Measurements from ENCODE around the gene OR2A5. TPM values are rescaled to one million over a fixed set of nuclear protein-coding genes. Genes with fewer than 3 reads are reported as not detected.

OR2A5 gene
- total RNA-seq, 2 donors from 2014 or later, result not detected

- Mint-ChIP-seq H3K9me3 (no peaks in the 10 kb centered on the region), H3K36me3 (no peaks in the 10 kb centered on the region), H3K4me1 (ENCODE audit: low read depth in 2 of 2) (no peaks in the 10 kb centered on the region), H3K27me3 (peaks cover 8 to 30% of the 10 kb centered on the region in 2 donors), H3K27ac (no peak overlapping the region), H3K4me3 (no peak overlapping the region)
- no peak for ATAC-seq
- DNase-seq (ENCODE audit: low spot score), result no peak
Observed at GRCh38 chr7:144023171-144023827, 25.4 kb upstream of the OR2A5 start.

DNA sequence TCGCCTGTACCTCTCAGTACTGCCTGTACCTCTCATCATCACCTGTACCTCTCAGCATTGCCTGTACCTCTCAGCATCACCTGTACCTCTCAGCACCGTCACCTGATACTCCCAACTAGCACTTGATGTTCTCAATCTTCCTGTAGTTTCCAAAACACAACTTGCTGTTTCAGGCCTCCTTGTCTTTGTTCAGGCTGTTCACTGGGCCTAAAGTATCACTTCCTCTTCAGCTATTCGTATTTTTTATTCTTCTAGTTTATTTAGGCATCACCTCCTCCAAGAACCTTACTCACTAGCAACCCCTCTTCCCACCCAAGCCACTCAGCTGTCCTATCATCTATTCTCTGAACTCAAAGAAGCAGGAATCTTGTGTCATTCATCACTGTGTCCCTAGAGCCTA lies 24.5 kb upstream of the OR2A5 start:
- Mint-ChIP-seq H3K27me3 (peaks cover 5 to 23% of the 10 kb centered on the region in 2 donors), H3K36me3 (no peaks in the 10 kb centered on the region), H3K4me1 (ENCODE audit: low read depth in 2 of 2) (no peaks in the 10 kb centered on the region), H3K27ac (no peak overlapping the region), H3K9me3 (no peaks in the 10 kb centered on the region), H3K4me3 (no peak overlapping the region)
- DNase-seq (ENCODE audit: low spot score) (no peak), ATAC-seq (peak; percentile 31 to 43)

DNA sequence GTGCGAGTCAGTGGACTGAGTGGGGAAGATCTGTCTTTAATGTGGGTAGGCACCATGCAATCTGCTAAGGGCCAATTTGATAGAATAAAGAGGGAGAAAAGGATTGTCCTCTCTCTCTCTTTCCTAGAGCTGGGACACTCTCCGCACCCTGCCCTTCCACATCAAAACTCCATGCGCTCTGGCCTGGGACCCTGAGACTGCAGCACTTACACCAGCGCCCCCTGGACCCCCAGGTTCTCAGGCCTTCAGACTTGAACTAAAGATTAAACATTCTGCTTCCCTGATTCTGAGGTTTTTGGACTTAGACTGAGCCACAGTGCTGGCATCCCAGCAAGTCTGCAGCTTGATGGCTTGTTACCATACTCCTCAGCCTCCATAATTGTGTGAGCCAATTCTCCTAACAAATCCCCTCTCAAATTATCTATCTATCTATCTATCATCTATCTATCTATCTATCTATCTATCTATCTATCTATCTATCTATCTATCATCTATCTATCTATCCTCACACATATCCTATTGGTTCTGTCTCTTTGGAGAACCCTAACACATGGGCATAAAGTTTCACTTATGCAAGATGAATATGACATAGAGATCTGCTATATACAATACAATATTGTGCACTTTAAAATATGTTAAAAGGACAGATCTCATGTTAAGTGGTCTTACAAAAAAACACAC lies 22.4 kb upstream of the OR2A5 start:
- H3K36me3 Mint-ChIP-seq, result no peaks in the 10 kb centered on the region
- H3K9me3 Mint-ChIP-seq, result no peaks in the 10 kb centered on the region
- no peak overlapping the region for H3K4me3 Mint-ChIP-seq
- H3K27me3 Mint-ChIP-seq, result peaks cover 5 to 15% of the 10 kb centered on the region in 2 donors
- H3K27ac Mint-ChIP-seq, result no peak overlapping the region
- DNase-seq (ENCODE audit: low spot score) (no peak), ATAC-seq (no peak)
- H3K4me1 Mint-ChIP-seq (ENCODE audit: low read depth in 2 of 2), result no peaks in the 10 kb centered on the region

DNA sequence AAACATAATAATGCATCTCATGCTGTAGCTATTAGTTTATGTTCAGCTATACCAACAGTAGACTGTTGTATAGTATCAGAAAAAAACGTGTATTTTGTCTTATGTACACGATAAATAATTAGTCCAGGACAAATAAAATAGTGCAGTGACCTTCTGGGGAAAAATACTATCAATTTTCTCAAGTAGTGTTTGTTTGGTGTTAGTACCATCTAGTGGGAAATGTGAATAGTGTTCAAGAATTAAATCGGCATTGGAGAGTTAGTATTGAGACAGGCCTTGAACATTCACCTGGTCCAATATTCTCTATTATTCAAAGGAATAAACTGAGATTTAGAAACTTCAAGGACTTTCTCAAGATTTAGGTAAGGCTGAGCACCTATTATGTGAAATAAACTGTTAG lies 21.7 kb upstream of the OR2A5 start:
- DNase-seq (ENCODE audit: low spot score), result no peak
- Mint-ChIP-seq H3K4me3 (no peak overlapping the region), H3K36me3 (no peaks in the 10 kb centered on the region), H3K4me1 (ENCODE audit: low read depth in 2 of 2) (no peaks in the 10 kb centered on the region), H3K9me3 (no peaks in the 10 kb centered on the region), H3K27me3 (peaks cover 5 to 15% of the 10 kb centered on the region in 2 donors), H3K27ac (no peak overlapping the region)
- no peak for ATAC-seq

DNA sequence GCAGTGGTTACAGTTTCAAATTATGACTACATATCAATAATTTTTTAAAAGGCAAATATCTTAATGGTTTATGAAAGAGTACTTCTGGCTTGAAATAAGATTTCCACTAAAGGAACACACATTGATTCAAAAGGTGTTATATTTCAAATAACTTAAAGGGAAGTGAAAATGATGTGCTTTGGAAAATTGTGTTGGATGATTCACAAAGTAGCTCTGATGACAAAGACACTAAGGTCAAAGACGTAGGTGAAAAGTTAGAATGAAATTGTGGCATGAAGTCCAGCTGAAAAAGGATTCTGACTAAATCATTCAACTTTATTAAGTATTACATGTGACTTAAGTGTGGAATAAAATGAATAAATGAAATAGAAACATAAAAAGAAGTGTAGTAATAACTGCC lies 20.8 kb upstream of the OR2A5 start:
- no peak overlapping the region for H3K27ac Mint-ChIP-seq
- ATAC-seq (no peak), DNase-seq (ENCODE audit: low spot score) (no peak)
- H3K36me3 Mint-ChIP-seq, result no peaks in the 10 kb centered on the region
- peaks cover 11 to 15% of the 10 kb centered on the region in 2 donors for H3K27me3 Mint-ChIP-seq
- H3K4me1 Mint-ChIP-seq (ENCODE audit: low read depth in 2 of 2), result no peaks in the 10 kb centered on the region
- H3K9me3 Mint-ChIP-seq, result no peaks in the 10 kb centered on the region
- no peak overlapping the region for H3K4me3 Mint-ChIP-seq

DNA sequence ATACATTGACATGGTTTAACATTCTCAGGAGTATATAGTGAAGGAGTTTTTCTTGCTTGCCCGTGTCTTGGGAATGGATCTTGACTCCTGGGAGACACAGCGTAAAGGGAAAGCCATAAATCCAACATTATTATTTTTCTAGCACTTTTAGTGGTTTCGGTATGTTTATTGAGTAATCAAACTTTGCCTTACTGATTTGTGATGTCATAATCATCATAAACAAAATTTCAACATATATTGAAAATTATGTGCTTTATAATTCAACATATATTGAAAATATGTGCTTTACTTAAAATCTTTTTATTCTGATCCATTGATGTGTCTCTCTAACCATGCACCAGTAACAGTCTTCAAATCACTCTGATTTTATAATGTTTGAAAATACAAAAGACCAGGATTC lies 20.2 kb upstream of the OR2A5 start:
- no peak for DNase-seq (ENCODE audit: low spot score)
- Mint-ChIP-seq H3K4me3 (no peak overlapping the region), H3K27me3 (peaks cover 12 to 15% of the 10 kb centered on the region in 2 donors), H3K36me3 (no peaks in the 10 kb centered on the region), H3K27ac (no peak overlapping the region), H3K9me3 (no peaks in the 10 kb centered on the region), H3K4me1 (ENCODE audit: low read depth in 2 of 2) (no peaks in the 10 kb centered on the region)
- no peak for ATAC-seq

DNA sequence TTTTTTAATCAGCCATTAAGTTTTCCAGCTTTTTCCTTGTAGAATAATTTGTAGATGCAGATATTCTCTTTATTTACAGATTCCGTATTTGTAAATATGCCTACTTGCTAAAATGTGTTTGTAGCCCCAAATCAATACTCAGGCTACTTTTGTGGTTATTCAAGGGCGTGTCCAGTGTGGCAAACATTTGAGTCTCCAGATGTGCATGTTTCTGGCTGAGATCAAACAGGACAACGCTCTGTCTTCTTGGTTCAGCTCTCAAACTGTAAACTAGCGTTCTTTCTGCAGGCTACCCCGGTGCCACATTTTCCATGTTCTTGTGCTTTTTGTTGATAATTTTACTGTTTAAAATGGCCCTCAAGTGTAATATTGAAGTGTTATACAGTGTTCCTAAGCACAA lies 16.2 kb upstream of the OR2A5 start:
- Mint-ChIP-seq H3K36me3 (no peaks in the 10 kb centered on the region), H3K27me3 (peaks cover 11 to 15% of the 10 kb centered on the region in 2 donors), H3K9me3 (peaks cover 3% of the 10 kb centered on the region), H3K4me1 (ENCODE audit: low read depth in 2 of 2) (no peaks in the 10 kb centered on the region), H3K27ac (no peak overlapping the region), H3K4me3 (no peak overlapping the region)
- ATAC-seq (no peak), DNase-seq (ENCODE audit: low spot score) (no peak)

- H3K36me3 Mint-ChIP-seq, result no peaks in the 10 kb centered on the region
- DNase-seq (ENCODE audit: low spot score) (no peak), ATAC-seq (no peak)
- H3K27me3 Mint-ChIP-seq, result peaks cover 12 to 13% of the 10 kb centered on the region in 2 donors
- peaks cover 3% of the 10 kb centered on the region for H3K9me3 Mint-ChIP-seq
- H3K4me3 Mint-ChIP-seq, result no peak overlapping the region
- no peaks in the 10 kb centered on the region for H3K4me1 Mint-ChIP-seq (ENCODE audit: low read depth in 2 of 2)
- H3K27ac Mint-ChIP-seq, result no peak overlapping the region
Observed at GRCh38 chr7:144032985-144033709, 15.6 kb upstream of the OR2A5 start.

- ATAC-seq (no peak), DNase-seq (ENCODE audit: low spot score) (no peak)
- Mint-ChIP-seq H3K9me3 (peaks cover 3% of the 10 kb centered on the region), H3K27me3 (peaks cover 12 to 13% of the 10 kb centered on the region in 2 donors), H3K27ac (no peak overlapping the region), H3K36me3 (no peaks in the 10 kb centered on the region), H3K4me3 (no peak overlapping the region), H3K4me1 (ENCODE audit: low read depth in 2 of 2) (no peaks in the 10 kb centered on the region)
Observed at GRCh38 chr7:144035385-144035784, 13.4 kb upstream of the OR2A5 start.

DNA sequence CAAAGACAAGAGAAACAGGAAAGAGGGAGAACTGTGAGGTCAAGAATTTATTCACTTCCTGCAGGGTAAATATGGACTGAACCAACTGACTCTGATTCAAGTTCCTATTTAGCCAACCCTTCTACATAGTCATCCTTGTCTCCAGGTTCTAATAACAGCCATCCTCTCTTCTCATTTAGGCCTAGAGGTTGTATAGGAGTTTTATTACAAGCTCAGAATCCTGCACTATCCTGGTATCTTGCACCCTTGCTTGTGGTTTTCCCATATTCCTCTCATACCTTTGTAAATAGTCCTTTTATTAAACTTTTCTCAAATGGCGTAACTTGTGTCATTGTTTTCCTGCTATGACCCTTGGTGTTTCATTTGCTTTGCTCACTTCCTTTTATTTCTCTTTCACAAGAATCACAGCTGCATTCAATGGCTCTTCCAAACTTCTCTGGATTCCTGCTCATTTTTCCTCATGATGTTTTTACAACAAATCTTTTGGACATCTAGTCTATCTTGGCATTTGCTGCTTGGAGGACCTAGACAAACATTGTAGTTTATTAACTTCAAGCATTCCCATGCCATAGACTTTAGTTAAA lies 12.4 kb upstream of the OR2A5 start:
- H3K4me1 Mint-ChIP-seq (ENCODE audit: low read depth in 2 of 2), result no peaks in the 10 kb centered on the region

GRCh38 chr7:144037414-144038035 lies 11.2 kb upstream of the OR2A5 start:
- Mint-ChIP-seq H3K4me3 (no peak overlapping the region), H3K27ac (no peak overlapping the region), H3K27me3 (peaks cover 12% of the 10 kb centered on the region in 2 donors), H3K9me3 (peaks cover 3% of the 10 kb centered on the region), H3K4me1 (ENCODE audit: low read depth in 2 of 2) (no peaks in the 10 kb centered on the region), H3K36me3 (no peaks in the 10 kb centered on the region)
- ATAC-seq (no peak), DNase-seq (ENCODE audit: low spot score) (no peak)

More for the DNA sequence above, 12.4 kb upstream of the OR2A5 start:
- Mint-ChIP-seq H3K4me3 (no peak overlapping the region), H3K9me3 (peaks cover 3% of the 10 kb centered on the region), H3K27ac (no peak overlapping the region), H3K27me3 (peaks cover 12 to 13% of the 10 kb centered on the region in 2 donors), H3K36me3 (no peaks in the 10 kb centered on the region)
- DNase-seq (ENCODE audit: low spot score) (no peak), ATAC-seq (no peak)

- Mint-ChIP-seq H3K36me3 (no peaks in the 10 kb centered on the region), H3K27ac (no peak overlapping the region), H3K9me3 (peaks cover 2% of the 10 kb centered on the region)
Observed at GRCh38 chr7:144038887-144039286, 9.9 kb upstream of the OR2A5 start.

GRCh38 chr7:144049491-144049890 lies 743 bp downstream of the OR2A5 start:
- H3K36me3 Mint-ChIP-seq, result no peaks in the 10 kb centered on the region
- H3K4me3 Mint-ChIP-seq, result no peak overlapping the region
- DNase-seq (ENCODE audit: low spot score), result no peak
- H3K27me3 Mint-ChIP-seq, result peaks cover 5 to 16% of the 10 kb centered on the region in 2 donors
- no peaks in the 10 kb centered on the region for H3K4me1 Mint-ChIP-seq (ENCODE audit: low read depth in 2 of 2)
- ATAC-seq, result no peak
- H3K9me3 Mint-ChIP-seq, result no peaks in the 10 kb centered on the region
- H3K27ac Mint-ChIP-seq, result no peak overlapping the region

More at GRCh38 chr7:144038887-144039286, 9.9 kb upstream of the OR2A5 start:
- no peak for DNase-seq (ENCODE audit: low spot score)
- Mint-ChIP-seq H3K4me3 (no peak overlapping the region), H3K4me1 (ENCODE audit: low read depth in 2 of 2) (no peaks in the 10 kb centered on the region), H3K27me3 (peaks cover 9 to 19% of the 10 kb centered on the region in 2 donors)
- no peak for ATAC-seq
